ENCODE results near the gene SSX4B. TPM values are rescaled to one million over a fixed set of nuclear protein-coding genes. Genes with fewer than 3 reads are reported as not detected.

Gene SSX4B, protein sequence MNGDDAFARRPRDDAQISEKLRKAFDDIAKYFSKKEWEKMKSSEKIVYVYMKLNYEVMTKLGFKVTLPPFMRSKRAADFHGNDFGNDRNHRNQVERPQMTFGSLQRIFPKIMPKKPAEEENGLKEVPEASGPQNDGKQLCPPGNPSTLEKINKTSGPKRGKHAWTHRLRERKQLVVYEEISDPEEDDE
- total RNA-seq, result not detected

GRCh38 chrX:48411860-48412259 is at the start of gene SSX4B:
SSX4B (minus strand) TSS chrX:48411960; CDS start chrX:48411372, 588 bp downstream.

GRCh38 chrX:48383239-48383638 is 28.5 kb downstream of the SSX4B start, which contains the start of gene SSX4:
SSX4 (plus strand) TSS chrX:48383539; CDS start chrX:48384054, 515 bp downstream.

GRCh38 chrX:48356315-48357094 is 55.3 kb downstream of the SSX4B start, which contains the start of gene SSX3:
SSX3 (minus strand) TSS chrX:48356703; CDS start chrX:48355249, 1,454 bp downstream.

Small RNA genes within 50 kb of the gene (small RNA-seq; reads per million reads assigned to genes)
- gene AL606490.4 (ENCODE audit: low replicate concordance) (not detected), gene AL606490.7 (ENCODE audit: low replicate concordance) (not detected)

Other genes with a start within 250 kb of the SSX4B start
- not detected for gene SSX5, start 215.2 kb downstream of the SSX4B start, total RNA-seq
- gene SSX1, start 156.6 kb downstream of the SSX4B start, total RNA-seq, result not detected
- not detected for gene SSX3, start 55.3 kb downstream of the SSX4B start, total RNA-seq
- gene SSX4, start 28.4 kb downstream of the SSX4B start, total RNA-seq, result not detected
- 4.8 TPM for gene SLC38A5, start 58.3 kb upstream of the SSX4B start, total RNA-seq
- 29.7 TPM for gene FTSJ1, start 64.2 kb upstream of the SSX4B start, total RNA-seq
- 7.4 TPM for gene PORCN, start 97.0 kb upstream of the SSX4B start, total RNA-seq
- gene EBP, start 109.8 kb upstream of the SSX4B start, total RNA-seq, result 44.4 TPM
- 8.5 TPM for gene TBC1D25, start 127.8 kb upstream of the SSX4B start, total RNA-seq
- 138 TPM for gene RBM3, start 162.5 kb upstream of the SSX4B start, total RNA-seq
- 115 TPM for gene WDR13, start 185.5 kb upstream of the SSX4B start, total RNA-seq